ENCODE data around the gene EDRF1. TPM values are rescaled to one million over a fixed set of nuclear protein-coding genes. Genes with fewer than 3 reads are reported as not detected.

The EDRF1 gene
- total and polyA plus RNA-seq, 2 of the 13 experiments (the other 11 are each of a cell fraction or from before 2014, with no cell fraction given): 16.9 to 26.7 TPM

- TF ChIP-seq ZBTB14 (CRISPR knock-in tag; IDR thresholded peaks at IDR 0.05) (no peak), NR2C2 (CRISPR knock-in tag; IDR thresholded peaks at IDR 0.05; ENCODE audit: borderline replicate concordance) (no peak), HIVEP1 (CRISPR knock-in tag; IDR thresholded peaks at IDR 0.05) (no peak), AKAP8 (CRISPR knock-in tag; IDR thresholded peaks at IDR 0.05) (no peak), NBN (conservative IDR thresholded peaks at IDR 0.05) (no peak), ZNF264 (CRISPR knock-in tag; IDR thresholded peaks at IDR 0.05) (no peak), SRSF1 (optimal IDR thresholded peaks at IDR 0.05; ENCODE audit: low read depth, low read length) (no peak)
Measured at GRCh38 chr10:125672884-125673283, 46.6 kb upstream of the EDRF1 start (continued).

DNA sequence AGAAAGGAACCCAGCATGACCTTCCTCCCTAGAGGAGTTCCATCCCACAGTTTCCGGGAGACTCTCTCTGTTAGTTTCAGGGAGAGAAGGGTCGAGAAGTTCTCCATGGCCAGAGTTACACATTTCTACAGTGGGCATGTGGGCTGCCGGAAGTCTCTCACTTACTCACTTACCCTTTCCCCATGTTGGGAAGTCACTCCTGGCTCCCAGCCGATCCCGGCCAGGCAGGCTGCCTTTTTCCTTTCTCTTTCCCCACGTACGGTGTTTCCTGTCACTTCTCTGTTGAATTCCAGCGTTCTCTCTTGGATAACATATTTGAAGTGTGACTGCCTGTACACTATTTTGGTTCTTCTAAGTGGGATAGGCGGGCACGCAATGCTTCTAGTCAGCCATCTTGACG is 40.1 kb upstream of the EDRF1 start:
- intact Hi-C loops (cut with micrococcal nuclease; ENCODE audit: unreplicated experiment) (no loop called here), in situ Hi-C loops (cut with HindIII; ENCODE audit: extremely low pct_ligation_motif_present, low pct_unique_long_range_greater_than_20kb) (no loop called here)
- no peaks in the 10 kb centered on the region for H4K20me1 ChIP-seq (ENCODE audit: insufficient read depth, low read length)
- no peak for ATAC-seq
- H3K9ac ChIP-seq (ENCODE audit: insufficient read depth, low read depth, low read length): no peak overlapping the region
- no peak overlapping the region for H3K27ac ChIP-seq (ENCODE audit: extremely low read length, insufficient read depth, low read length)
- ChIA-PET CTCF (ENCODE audit: low intra/inter-chr PET ratio, low total read pairs) (no interaction called here), POLR2A (no interaction called here)
- peak overlapping the region; percentile 27 for H2AFZ ChIP-seq (ENCODE audit: low read length)
- TF ChIP-seq PCBP2 (optimal IDR thresholded peaks at IDR 0.05; ENCODE audit: low read depth, low read length, poor library complexity, severe bottlenecking) (no peak), ARNT (IDR thresholded peaks at IDR 0.05) (no peak), PRDM15 (CRISPR knock-in tag; IDR thresholded peaks at IDR 0.05) (peak; percentile 77), STAT5B (CRISPR knock-in tag; IDR thresholded peaks at IDR 0.05) (no peak), IKZF1 (IDR thresholded peaks at IDR 0.05) (no peak), ZNF430 (CRISPR knock-in tag; IDR thresholded peaks at IDR 0.05) (no peak)
- TF ChIP-seq, protein P1, sequence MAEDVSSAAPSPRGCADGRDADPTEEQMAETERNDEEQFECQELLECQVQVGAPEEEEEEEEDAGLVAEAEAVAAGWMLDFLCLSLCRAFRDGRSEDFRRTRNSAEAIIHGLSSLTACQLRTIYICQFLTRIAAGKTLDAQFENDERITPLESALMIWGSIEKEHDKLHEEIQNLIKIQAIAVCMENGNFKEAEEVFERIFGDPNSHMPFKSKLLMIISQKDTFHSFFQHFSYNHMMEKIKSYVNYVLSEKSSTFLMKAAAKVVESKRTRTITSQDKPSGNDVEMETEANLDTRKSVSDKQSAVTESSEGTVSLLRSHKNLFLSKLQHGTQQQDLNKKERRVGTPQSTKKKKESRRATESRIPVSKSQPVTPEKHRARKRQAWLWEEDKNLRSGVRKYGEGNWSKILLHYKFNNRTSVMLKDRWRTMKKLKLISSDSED (CRISPR knock-in tag; IDR thresholded peaks at IDR 0.05): no peak
- no peaks in the 10 kb centered on the region for H3K4me1 ChIP-seq (ENCODE audit: insufficient read depth, low read length)
- DNase-seq (ENCODE audit: low spot score): no peak
- no peak for FAIRE-seq
- no peaks in the 10 kb centered on the region for H3K36me3 ChIP-seq (replicated peaks in 1 of 2; ENCODE audit: control insufficient read depth in 1 of 2, insufficient read depth in 2 of 2, low read length in 2 of 2)
- peaks cover 6% of the 10 kb centered on the region; the same call in 1 of the 2 replicates for H3K9me3 ChIP-seq (ENCODE audit: low read length)
- H3K4me2 ChIP-seq (ENCODE audit: low read depth, low read length): peak overlapping the region; percentile 43; the same call in 1 of the 2 replicates
- no peaks in the 10 kb centered on the region for H3K79me2 ChIP-seq (ENCODE audit: insufficient read depth, low read length)
- no peak overlapping the region for H3K4me3 ChIP-seq (replicated peaks in 1 of 3; ENCODE audit: insufficient read depth in 1 of 3, low read depth in 2 of 3, low read length in 3 of 3)
- 26% methylated on average over 11 of the region's 11 CpGs for WGBS (ENCODE audit: low lambda C conversion rate)
- no TSS peak for BruUV-seq (replicated peaks)
- peaks cover 1 to 25% of the 10 kb centered on the region in 2 experiments; a peak in 2 of 5 replicates for H3K27me3 ChIP-seq (ENCODE audit: control insufficient read depth in 1 of 2, insufficient read depth in 2 of 2, low read length in 2 of 2)

All from HepG2 (cell line).